Dermis microvascular lymphatic vessel endothelial cell (primary cell): ENCODE results near the gene BRIP1. TPM values are rescaled to one million over a fixed set of nuclear protein-coding genes. Genes with fewer than 3 reads are reported as not detected.
"Not testable (repeated sequence)": the region's sequence is repeated elsewhere in the genome, so short reads cannot be mapped to it uniquely, and the experiment has no call there.

Experiments
- DNase-seq, 2 donors: peaks; one replicate each; pipeline versions ENCODE4 v3.0.0 to v3.0.0-alpha.2; 2010; ENCODE audit warnings: low read depth in 2 of 2
- total RNA-seq: library from RNA; depleted of rRNA; stranded (reverse); fragments of >200 nt; gene quantifications from 2 replicates; pipeline ENCODE4 v1.2.1, GENCODE V29; 2014

The BRIP1 gene
- total RNA-seq, 1 donor from 2014 or later = 6.4 TPM

DNA sequence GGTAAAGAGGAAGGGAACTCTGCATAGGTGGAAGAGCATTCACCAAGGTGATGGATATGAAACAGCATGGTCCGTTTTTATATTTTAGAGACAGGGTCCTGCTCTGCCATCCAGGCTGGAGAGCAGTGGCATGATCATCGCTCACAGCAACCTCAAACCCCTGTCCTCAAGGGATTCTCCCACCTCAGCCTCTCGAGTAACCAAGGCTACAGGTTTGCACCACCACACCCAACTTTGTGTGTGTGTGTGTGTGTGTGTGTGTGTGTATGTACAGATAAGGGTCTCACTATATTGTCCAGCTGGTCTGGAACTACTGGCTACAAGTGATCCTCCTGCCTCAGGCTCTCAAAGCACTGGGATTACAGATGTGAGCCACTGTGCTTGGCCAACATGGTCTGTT, 194.8 kb downstream of the BRIP1 start:
- DNase-seq = no peak

DNA sequence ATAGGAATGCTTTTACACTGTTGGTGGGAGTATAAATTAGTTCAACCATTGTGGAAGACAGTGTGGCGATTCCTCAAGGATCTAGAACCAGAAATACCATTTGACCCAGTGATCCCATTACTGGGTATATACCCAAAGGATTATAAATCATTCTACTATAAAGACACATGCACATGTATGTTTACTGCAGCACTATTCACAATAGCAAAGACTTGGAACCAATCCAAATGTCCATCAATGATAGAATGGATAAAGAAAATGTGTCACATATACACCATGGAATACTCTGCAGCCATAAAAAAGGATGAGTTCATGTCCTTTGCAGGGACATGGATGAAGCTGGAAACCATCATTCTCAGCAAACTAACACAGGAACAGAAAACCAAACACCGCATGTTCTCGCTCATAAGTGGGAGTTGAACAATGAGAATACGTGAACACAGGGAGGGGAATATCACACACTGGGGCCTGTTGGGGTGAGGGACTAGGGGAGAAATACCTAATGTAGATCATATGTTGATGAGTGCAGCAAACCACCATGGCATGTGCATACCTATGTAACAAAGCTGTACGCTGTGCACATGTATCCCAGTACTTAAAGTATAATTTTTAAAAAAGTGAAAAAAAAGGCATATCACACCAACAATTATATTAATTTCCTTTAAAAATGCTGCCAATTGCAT, 196.8 kb downstream of the BRIP1 start:
- DNase-seq = not testable (repeated sequence)

DNA sequence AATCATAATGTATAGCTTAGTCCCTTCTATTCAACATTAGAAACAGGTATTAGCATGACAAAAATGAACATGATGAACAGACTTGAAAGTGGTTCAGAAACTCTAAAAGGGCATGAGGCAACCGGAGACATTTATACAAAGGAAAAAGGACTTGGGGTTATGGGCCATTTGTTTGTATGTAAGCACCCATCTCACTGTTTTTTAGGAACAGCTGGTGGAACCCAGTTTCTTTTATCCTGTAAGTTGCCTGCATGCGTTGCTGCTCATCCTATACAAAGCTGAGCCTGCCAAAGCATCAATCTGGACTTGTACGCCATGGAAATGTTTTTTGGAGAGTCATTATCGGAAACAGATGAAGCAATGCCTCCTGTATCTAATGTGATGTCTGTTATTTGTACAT, 200.0 kb downstream of the BRIP1 start:
- no peak for DNase-seq

DNA sequence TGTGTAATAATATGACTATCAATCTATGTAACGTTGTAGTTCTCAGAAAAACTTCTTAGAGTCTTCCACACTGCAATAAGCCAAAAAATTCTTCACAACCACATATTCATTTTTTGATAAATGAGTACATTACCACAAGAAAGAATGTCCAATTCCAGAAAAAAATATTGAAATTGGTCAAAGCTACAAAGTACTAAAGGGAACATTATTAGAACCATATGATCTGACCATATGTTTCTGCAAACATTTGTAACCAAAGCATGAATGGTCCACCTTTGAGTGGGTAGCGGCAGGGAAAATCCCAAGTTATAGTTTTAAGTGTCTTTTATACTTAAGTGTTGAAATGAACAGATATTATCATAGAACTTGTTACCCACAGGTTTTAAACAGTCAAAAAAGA, 200.6 kb downstream of the BRIP1 start:
- no peak for DNase-seq

DNA sequence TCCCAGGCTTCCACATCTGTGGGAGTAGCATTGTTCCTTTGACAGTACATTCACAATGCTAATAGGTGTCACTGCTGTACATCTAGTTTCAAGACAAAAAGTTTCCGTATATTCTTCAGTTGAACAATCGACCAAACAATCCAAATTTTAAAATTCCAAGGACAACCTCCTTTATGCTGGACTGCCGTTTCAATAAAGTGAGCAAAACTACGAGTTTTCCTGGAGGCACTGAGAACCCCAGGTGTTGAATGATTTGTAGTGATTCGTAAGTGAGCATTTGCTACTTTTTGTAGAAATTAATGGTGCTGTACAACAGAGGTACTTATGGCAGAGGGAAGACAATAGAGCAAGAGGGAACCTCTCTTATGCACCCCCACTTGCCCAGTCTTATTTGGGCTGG, 201.1 kb downstream of the BRIP1 start:
- no peak for DNase-seq

DNA sequence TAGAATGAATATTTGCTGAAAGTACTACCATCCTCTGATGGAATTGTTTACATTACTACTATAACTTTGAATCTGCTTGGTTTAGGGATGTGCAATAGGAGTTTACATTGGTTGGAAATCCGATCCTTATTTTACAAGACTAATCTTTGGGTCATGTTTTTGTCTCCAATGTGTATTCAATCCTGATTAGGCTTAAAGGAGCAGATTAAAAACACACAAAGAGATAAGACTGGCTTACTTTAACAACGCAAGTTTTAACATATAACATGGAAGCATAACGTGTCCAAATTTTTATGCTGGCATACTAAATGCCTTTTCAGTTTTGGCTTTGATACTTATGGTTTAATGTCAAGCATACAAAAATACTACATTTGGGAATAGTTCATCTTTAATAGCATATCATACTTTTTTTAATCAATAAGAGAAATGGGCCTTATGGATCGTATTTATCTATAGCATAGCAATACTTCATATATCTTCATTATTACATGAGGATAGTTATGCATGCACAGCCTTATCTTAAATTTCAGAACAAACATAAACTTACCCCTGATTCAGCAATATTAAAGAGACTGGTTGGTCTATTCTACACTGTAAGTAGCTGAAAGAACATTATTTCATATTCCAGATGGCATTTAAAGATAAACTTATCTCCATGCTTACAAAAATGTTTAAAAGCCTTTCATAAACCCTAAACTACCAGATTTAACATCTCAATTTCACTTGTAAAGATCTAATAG, 202.4 kb downstream of the BRIP1 start:
- no peak for DNase-seq

DNA sequence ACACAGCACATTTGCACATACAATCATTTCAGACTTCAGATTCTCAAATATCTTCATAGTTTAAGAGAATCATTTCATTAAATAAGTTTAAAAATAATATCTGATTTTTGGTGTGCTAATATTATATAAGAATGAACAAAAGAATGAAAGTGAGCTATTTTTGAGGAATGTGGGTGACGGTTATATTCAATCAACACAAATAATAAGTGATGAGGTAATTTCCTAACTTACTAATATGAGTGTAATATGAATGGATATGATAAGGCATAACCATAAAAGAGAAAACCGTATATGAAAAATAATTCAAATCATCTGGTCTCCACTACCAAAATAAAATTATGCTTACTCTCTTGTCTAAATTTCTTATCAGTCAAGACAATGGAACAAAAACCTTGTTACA, 203.9 kb downstream of the BRIP1 start:
- peak in 1 of 2 donors; percentile 17 for DNase-seq

DNA sequence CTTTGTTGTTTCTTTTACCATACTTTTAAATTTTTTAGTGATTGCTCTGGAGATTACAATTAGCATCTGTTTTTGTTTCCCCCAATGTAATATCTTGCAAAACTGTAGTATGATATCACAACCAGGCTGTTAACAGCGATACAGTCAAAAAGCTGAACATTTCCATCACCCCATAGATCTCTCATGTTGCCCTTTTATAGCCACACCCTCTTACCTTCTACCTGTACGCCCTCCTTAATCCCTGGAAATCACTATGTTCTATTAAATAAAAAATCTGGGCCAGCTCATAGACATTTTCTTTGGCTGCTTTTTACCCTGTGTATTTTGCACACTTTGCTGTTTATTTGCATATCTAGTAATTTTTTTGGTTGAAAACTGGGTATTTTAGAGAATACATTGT, 205.1 kb downstream of the BRIP1 start:
- DNase-seq = no peak

DNA sequence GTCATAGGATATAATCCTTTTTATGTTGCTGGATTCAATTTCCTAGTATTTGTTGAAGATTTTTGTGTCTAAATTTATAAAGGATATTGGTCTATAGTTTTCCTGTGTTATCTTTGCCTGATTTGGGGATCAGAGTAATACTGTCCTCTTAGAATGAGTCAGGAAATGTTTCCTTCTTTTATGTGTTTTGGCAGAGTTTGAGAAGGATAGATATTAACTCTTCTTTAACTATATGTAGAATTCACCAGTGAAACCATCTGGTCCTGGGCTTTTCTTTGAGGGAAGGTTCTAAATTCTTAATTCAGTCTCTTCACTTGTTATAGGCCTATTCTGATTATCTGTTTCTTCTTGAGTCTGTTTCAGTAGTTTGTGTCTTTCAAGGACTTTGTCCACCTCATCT, 206.0 kb downstream of the BRIP1 start:
- no peak for DNase-seq

DNA sequence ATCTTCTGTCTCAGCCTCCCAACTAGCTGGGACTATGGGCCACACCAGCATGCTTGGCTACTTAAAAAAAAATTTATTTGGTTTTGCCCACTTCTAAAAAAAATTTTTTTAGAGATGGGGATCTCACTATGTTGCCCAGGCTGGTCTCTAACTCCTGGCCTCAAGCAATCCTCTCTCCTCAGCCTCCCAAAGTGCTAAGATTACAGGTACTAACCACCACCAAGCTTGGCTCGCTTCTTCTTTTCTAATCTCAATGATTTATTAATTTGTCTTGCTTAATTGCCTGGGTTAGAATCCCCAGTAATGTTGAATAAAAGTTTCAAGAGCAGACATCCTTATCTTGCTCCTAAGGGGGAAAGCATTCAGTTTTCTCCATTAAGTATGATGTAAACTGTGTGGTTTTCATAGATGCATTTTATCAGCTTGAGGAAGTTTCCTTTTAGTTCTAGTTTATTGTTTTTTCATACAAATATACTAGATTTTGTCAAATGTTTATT, 206.6 kb downstream of the BRIP1 start:
- DNase-seq = no peak

DNA sequence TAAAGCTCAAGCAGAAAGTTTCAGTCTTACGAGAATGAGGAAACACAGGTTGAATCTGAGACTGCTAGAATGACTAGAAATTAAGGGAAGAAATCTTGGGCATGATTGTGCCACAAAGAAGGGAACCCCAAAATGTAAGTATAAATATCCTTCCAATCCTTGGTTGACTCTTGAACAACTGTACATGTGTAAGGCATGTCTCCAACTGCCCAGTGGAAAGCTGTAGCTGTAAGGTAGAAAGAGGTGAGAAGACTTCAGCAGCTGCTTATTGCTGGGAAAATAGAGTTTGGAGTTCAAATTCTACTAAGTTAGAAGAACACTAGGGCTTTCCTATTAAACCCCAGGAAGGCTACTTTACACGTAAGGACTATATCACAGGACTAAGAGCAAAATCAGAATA, 212.6 kb downstream of the BRIP1 start:
- DNase-seq = no peak

DNA sequence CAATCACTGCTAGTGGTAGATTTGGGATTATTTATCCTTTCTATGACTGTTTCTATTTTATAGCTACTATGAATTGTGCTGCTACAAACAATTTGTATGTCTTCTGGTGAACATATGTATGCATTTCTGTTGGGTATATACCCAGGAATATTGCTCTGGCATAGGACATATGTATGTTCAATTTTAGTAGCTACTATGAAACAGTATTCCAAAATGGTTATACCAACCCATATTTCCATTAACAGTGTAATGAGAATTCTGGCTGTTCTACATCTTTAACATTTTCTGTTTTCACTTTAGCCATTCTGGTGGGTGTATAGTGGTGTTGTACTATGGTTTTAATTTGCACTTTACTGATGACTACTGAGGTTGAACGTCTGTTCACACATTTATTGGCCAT, 214.7 kb downstream of the BRIP1 start:
- no peak for DNase-seq

DNA sequence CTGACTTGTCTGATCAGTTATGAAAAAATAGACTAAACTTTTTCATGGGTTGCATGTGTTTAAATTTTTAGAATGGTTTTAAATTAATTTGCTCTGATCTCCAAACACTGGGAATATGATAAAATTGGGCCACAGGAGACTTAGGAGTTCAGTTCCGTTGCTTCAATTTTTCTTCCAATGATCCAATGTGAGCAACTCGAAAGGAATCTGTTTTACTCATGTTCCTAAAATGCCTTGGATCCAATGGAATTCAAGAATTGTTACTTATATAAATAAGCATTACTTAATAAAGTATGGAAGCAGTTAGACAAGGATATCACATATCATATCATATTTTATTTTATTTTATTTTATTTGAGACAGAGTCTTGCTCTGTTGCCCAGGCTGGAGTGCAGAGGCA, 216.3 kb downstream of the BRIP1 start:
- DNase-seq = no peak

DNA sequence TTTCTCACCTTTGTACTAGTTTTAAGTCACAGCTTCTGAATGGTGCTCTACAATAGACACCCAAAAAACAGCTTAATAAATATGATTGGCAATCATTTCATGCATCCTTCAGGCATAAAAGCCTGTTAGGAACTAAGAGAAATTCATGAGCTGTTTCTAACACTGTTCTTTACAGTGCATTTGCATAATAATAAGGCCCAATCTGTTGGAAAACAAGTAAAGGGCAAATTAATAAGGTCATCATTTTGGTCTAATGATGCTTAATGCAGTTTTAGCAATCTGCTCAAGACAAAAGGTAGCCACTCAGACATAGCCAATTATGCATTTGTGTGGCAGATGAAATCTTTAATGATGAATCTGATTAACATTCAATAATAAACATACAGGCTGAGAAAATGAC, 216.8 kb downstream of the BRIP1 start:
- no peak for DNase-seq

DNA sequence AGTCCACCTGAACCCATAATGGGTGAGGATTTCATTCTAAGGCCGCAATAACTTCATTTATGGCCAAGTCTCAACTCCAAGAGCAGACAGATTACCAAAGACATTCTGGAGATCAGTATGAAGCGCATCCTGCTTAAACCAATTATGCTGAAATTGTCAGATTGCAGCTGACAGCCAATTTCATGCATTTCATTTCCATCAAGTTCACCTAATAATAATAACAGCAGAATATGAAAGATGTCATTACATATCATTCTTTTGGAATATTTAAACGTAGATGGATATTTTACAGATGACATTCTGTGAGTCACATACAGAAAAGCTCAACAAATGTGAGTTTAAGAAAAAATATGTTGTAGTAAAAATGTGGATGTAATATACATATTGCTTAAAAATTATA, 217.4 kb downstream of the BRIP1 start:
- DNase-seq = no peak

DNA sequence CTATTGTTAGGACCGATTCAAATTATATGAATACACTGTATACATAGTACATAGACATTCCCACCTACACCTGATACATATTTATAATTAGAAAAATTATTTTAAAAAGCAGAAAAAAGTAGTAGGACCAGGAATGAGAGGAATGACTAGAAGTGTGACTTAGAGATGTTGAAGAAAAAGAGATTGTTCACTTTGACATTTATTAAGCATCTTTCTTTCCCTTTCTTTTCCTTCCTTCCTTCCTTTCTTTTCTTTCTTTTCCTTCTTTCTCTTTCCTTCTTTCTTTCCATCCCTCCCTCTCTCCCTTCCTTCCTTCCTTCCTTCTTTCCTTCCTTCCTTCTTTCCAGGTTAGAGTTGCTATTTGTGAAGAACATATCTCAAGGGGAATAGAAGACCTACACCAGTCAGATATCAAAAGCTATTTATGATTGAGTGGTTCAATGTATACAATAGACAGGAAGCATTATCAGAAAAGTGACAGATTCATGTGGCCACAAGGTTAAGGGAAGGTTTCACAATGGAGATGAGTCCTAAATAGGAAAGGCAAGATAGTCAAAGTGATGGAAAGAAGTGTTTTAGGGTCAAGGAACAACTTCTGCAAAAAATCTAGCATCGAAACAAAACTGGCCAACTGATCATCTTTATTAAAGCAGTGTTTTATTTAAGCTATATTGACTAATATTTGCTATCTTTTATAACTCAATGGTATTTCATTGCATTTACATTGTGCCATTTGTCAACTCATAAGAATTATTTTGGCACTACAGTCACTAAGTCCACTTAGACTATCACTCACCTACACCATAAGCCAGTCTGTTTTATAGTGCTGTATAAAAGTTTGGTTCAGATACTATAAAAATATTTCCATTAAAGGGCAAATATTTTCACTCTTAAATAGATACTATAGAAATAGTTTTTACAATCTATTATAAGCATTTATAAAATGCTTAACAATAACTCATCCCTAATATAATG, 218.2 kb downstream of the BRIP1 start:
- no peak for DNase-seq

DNA sequence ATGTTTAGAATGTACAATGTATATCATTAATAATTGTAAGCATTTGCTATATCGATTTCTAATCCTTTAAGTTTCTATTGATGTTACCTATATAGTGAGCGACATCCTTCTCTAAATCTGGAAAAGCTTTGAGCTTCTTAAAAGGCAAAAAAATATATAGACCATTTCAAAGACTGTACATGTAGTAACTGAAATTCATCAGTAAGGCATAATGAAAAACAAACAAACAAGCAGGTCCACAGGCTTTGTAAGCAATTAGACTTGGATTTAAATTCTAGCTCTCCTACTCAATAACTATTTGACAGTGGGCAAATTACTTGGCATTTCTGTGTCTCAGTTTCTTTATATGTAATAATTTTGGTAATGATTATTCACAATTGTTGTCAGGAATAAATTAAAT, 220.6 kb downstream of the BRIP1 start:
- no peak for DNase-seq

DNA sequence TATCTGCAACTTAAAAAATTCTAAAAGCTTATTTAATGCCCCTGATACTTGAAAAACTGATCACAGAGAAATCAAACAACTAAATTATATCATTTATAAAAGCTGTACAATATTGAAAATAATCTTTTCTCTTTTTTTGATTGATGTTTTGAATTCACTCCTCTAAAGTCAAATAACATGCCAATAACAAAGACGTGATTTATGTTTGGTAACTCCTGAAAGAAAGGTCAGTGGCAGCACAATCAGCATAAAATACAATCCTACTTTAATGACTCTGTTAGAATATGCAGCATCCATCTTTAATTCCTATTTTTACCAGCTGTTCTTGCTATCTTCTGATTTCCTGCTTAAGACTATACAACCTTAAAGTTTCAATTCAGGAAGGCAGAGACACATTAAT, 221.6 kb downstream of the BRIP1 start:
- no peak for DNase-seq

DNA sequence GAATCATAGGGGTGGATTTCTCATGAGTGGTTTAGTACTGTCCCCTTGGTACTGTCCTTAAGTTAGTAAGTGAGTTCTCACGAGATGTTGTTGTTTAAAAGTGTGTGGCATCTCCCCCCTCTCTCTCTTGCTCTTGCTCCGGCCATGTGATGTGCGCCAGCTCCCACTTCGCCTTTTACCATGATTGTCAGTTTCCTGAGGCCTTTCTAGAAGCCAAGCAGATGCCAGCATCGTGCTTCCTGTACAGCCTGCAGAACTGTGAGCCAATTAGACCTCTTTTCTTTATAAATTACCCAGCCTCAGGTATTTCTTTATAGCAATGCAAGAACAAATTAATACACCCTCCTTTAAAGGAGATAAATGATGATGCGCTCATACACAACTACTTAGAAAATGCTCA, 222.2 kb downstream of the BRIP1 start:
- DNase-seq = no peak

DNA sequence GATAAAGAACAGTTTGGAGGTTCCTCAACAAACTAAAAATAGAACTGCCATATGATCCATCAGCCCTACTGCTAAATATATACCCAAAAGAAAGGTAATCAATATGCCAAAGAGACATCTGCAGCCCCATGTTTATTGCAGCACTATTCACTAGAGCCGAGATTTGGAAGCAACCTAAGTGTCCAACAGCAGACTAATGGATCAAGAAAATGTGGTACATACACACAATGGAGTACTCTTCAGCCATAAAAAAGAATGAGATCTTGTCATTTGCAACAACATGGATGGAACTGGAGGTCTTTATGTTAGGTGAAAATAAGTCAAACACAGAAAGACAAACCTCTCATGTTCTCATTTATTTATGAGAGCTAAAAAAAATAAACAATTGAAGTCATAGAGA, 223.5 kb downstream of the BRIP1 start:
- DNase-seq = no peak

DNA sequence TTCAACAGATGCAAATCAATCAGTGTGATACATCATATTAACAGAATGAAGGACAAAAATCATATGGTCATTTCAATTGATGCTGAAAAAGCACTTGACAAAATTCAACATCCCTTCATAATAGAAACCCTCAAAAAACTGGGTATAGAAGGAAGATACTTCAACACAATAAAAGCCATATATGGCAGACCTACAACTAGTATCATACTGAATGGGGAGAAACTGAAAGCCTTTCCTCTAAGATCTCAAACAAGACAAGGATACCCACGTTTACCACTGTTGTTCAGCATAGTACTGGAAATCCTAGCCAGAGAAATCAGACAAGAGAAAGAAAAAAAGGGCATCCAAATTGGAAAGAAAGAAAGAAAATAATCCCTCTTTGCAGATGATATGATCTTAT, 225.2 kb downstream of the BRIP1 start:
- DNase-seq = no peak

DNA sequence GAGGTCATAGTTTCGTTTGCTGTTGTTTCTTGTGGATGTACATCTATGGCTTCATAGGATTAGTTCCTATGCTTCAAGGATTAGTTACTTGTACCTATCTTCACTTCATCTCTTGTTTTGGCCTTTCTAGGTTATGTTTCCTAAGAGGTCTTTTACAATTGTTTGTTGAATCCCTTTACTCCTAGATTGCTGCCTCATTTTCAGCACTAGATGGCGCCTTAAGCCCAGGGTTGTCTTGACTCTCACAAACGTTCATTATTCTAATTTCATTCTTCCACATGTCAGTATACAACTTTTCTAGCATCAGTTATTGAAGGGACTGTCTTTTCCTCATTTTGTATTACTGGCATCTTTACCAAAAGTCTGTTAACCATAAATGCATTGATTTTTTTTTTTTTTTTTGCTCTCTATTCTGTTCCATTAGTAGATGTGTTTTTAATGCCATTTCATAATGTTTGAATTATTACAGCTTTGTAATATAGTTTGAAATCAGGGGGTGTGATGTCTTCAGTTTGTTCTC, 227.4 kb downstream of the BRIP1 start:
- DNase-seq = peak; percentile 49 to 68
